ENCODE data around the gene GAPDHS.
A peak's percentile ranks its signal among the peaks of the same experiment; 100 is the strongest.

The GAPDHS gene

DNA sequence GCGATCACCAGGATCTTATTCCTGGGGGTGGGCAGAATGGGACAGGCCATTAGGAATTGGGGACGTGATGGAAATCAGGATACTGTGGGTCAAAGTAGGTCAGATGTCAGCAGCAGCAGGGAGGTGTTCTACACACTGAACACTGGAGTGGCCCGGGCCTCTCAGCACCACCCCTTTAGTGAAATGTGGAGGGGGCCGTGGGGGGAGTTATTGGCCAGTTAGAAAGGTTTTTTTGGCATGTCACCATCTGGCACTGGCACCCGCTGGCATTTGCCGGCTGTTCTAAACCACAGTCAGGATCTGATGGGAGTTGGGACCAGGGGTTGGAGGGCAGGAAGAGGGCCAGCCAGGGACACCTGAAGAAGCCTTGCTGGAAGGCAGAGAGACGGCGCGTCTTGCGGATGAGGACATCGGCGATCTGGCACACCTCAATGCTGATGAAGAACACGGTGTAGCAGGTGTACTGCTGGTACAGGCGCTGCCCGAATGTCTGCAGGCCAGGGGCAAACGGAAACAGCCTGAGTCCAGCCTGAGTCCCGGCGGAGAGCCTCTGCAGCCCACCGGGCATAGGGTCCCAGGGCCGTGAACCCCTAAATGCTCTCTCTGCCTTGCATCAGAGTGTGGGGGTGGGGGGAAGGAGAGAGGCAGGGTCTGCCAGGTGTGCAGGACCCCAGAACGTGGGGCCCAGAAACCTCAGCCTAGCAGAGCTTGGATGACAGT, 18.0 kb downstream of the GAPDHS start:
- TF ChIP-seq, protein P1, sequence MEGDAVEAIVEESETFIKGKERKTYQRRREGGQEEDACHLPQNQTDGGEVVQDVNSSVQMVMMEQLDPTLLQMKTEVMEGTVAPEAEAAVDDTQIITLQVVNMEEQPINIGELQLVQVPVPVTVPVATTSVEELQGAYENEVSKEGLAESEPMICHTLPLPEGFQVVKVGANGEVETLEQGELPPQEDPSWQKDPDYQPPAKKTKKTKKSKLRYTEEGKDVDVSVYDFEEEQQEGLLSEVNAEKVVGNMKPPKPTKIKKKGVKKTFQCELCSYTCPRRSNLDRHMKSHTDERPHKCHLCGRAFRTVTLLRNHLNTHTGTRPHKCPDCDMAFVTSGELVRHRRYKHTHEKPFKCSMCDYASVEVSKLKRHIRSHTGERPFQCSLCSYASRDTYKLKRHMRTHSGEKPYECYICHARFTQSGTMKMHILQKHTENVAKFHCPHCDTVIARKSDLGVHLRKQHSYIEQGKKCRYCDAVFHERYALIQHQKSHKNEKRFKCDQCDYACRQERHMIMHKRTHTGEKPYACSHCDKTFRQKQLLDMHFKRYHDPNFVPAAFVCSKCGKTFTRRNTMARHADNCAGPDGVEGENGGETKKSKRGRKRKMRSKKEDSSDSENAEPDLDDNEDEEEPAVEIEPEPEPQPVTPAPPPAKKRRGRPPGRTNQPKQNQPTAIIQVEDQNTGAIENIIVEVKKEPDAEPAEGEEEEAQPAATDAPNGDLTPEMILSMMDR (IDR thresholded peaks at IDR 0.05; ENCODE audit: low read depth, low read length, missing control alignments) = no peak
- H3K4me3 ChIP-seq (replicated peaks; ENCODE audit: low read depth, low read length) = no peak overlapping the region
- DNase-seq (ENCODE audit: extremely low read depth, low read depth) = no peak

DNA sequence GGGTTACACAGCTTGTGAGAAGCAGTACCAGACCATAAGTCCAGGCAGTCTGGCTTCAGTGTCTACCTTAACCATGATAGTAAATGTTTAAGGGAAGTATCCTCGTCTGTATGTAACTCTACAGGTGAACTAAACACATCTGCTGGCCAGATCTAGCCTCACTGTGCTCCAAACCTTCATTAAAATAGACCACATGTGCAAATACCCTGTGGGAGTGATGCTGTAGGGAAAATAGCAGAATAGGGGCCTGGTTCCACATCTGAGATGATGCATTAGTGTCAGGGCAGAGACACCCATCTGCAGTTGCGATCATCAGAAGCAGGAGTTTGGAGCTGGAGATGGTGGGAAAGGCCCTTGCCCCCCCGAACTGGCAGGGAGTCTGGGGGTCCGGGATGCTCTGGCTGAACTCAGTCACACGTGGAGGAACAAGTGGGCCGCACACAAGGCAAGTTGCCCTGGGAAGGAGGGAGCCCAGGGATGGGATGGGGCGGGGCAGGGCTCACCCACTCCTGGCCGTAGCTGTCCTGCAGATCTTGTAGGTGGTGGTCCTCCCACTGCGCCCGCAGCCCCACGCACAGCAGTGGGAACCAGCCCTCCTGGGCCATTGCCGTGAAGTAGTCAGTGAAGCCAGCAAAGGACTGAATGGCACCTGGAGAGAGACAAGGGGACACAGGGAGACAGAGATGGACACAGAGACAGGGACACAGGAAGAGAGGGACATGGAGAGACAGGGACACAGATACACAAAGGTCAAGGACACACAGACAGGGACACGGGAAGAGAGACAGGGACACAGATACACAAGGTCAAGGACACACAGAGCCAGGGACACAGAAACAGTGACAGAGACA, 19.5 kb downstream of the GAPDHS start:
- no peak for DNase-seq (ENCODE audit: extremely low read depth, low read depth)
- no peak overlapping the region for H3K4me3 ChIP-seq (replicated peaks; ENCODE audit: low read depth, low read length)
- TF ChIP-seq, protein P1 (IDR thresholded peaks at IDR 0.05; ENCODE audit: low read depth, low read length, missing control alignments) = no peak

DNA sequence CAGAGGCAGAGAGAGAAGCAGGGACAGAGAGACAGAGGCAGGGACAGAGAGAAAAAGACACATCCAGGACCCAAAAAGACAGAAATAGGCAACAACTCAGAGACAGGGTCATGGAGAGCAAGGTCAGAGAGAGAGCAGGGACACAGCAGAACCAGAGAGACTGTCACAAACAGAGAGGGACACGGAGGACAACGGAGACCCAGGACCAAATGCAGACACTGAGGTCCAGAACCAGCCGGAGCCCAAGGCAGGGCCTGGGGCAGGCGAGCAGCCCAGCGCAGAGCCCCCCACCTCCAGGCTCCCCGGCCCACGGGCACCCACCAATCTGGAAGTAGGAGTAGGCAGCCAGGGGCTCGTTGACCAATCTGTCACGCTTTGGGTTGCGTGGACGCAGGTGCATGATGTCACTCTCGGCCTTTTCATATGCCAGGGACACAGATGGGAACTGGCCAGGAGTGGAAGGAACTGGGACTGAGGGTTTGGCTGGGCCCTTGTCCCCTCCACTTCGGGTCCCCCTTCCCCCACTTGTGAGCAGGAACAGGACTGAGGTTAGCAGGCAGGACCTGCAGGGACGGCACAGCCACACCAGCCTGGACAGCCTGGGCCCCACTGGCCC, 20.2 kb downstream of the GAPDHS start:
- TF ChIP-seq, protein P1 (IDR thresholded peaks at IDR 0.05; ENCODE audit: low read depth, low read length, missing control alignments) = no peak
- no peak for DNase-seq (ENCODE audit: extremely low read depth, low read depth)
- H3K4me3 ChIP-seq (replicated peaks; ENCODE audit: low read depth, low read length) = no peak overlapping the region

DNA sequence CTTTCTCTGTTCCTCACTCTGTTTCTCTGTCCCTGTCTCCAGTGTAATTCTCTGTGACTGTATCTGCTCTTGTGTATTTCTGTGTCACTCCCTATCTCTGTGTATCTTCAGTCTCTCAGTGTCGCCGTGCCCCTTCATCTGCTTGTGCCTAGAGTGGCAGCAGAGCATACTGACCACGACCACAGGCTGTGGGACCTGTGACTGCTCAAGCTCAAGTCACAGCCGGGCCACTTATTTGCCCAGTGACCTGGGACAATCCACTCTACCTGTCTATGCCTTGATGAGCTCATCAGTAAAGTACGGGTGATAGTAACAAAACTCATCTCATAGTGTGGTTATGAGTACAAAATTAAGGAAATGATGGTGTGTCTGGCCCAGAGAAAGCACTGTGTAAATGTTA, 20.8 kb downstream of the GAPDHS start:
- TF ChIP-seq, protein P1 (IDR thresholded peaks at IDR 0.05; ENCODE audit: low read depth, low read length, missing control alignments) = no peak
- H3K4me3 ChIP-seq (replicated peaks; ENCODE audit: low read depth, low read length) = no peak overlapping the region
- no peak for DNase-seq (ENCODE audit: extremely low read depth, low read depth)

DNA sequence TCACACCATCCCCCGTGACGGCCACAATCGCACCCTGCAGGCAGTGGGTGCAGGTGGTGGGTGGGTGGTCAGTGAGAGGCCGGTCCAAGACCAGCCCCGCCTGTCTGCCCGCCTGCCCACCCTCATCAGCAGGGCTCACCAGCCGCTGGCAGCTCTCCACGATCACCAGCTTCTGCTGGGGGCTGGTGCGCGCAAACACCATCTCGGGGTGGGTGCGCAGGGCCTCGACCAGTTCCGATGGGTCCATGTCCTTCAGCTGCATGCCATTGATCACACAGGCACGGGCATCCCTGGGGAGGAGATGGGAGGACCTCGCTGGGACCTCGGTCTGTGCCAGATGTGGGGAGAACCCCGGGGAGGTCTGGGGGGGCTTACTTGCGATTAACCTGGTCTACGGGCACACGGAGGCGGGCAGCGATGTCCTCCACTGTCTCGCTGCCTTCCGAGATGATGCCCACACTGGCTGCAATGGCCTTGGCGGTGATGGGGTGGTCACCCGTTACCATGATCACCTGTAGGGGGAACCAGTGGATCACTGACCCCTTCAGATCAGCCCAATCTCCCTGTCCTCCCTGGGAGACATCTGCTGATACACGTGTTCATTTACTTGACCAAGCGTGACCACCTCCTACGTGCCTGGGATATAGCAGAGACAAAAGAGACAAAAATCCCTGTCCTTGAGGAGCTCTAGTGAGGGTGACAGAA, 22.2 kb downstream of the GAPDHS start:
- DNase-seq (ENCODE audit: extremely low read depth, low read depth) = peak; percentile 30
- H3K4me3 ChIP-seq (replicated peaks; ENCODE audit: low read depth, low read length) = no peak overlapping the region
- TF ChIP-seq, protein P1 (IDR thresholded peaks at IDR 0.05; ENCODE audit: low read depth, low read length, missing control alignments) = peak; percentile 28

DNA sequence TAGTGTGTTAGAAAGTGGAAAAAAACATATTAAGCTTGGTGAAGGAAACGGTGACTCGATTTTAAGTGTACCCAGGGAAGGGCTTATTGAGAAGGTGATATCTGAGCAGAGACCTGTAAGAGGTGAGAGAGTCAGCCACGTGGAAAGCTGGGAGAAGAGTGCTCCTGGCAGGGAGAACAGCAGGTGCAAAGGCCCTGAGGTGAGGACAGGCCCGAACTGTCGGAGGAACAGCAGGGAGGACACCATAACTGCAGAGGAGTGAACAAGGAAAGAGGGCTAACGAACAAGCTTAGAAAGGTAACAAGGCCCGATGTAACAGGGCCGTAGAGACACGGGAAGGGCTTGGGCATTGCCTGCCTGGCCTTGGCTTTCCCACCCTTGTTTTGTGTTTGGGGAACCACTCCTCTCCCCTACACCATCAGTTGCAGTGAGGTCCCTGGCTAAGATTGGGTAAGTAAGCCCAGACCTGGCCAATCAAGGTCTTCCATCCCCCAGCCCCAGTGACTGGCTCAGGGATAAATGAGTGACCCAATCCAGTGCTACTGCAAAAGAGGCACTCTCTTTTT, 22.9 kb downstream of the GAPDHS start:
- TF ChIP-seq, protein P1 (IDR thresholded peaks at IDR 0.05; ENCODE audit: low read depth, low read length, missing control alignments) = no peak
- no peak overlapping the region for H3K4me3 ChIP-seq (replicated peaks; ENCODE audit: low read depth, low read length)
- DNase-seq (ENCODE audit: extremely low read depth, low read depth) = no peak
